GM18951 (cell line): Measurements from ENCODE around the gene IGSF3.
"Not testable (repeated sequence)": the region's sequence is repeated elsewhere in the genome, so short reads cannot be mapped to it uniquely, and the experiment has no call there.

Source experiments
- POLR2A ChIP-seq: IDR thresholded peaks from 4 replicates; pipeline ENCODE4 v1.6.1; 2011; ENCODE audit warnings: mild to moderate bottlenecking; ENCODE audit not compliant: insufficient read length, insufficient read depth; ENCODE audit errors: extremely low read depth
- in situ Hi-C: fragments of 300-500 bp; cut with MboI; formaldehyde crosslinking; loops from one replicate; pipeline ENCODE4 v1.12.0; 2022; ENCODE audit warnings: low sequenced_read_pairs, mixed read lengths, inconsistent platforms; ENCODE audit not compliant: unreplicated experiment

IGSF3 gene

GRCh38 chr1:116664366-116664977, 3.1 kb downstream of the IGSF3 start:
- in situ Hi-C loops = no loop called here
- TF ChIP-seq POLR2A = no peak

GRCh38 chr1:116663821-116664220, 3.7 kb downstream of the IGSF3 start:
- in situ Hi-C loops = no loop called here
- no peak for TF ChIP-seq POLR2A

- no peak for TF ChIP-seq POLR2A
- in situ Hi-C loops = no loop called here
These were observed 5.9 kb downstream of the IGSF3 start for GRCh38 chr1:116661633-116662032.

- in situ Hi-C loops = not testable (repeated sequence)
These were observed 8.9 kb downstream of the IGSF3 start for GRCh38 chr1:116658645-116659044.

GRCh38 chr1:116657836-116658235, 9.7 kb downstream of the IGSF3 start:
- in situ Hi-C loops = not testable (repeated sequence)

GRCh38 chr1:116654351-116654750, 13.2 kb downstream of the IGSF3 start:
- in situ Hi-C loops = no loop called here

GRCh38 chr1:116652598-116652997, 14.9 kb downstream of the IGSF3 start:
- in situ Hi-C loops = not testable (repeated sequence)

More at GRCh38 chr1:116654351-116654750, 13.2 kb downstream of the IGSF3 start:
- no peak for TF ChIP-seq POLR2A

- in situ Hi-C loops = not testable (repeated sequence)
These were observed 16.8 kb downstream of the IGSF3 start for GRCh38 chr1:116650781-116651180.

GRCh38 chr1:116649041-116649440, 18.5 kb downstream of the IGSF3 start:
- in situ Hi-C loops = not testable (repeated sequence)

- in situ Hi-C loops = not testable (repeated sequence)
These were observed 19.2 kb downstream of the IGSF3 start for GRCh38 chr1:116648325-116648724.

GRCh38 chr1:116647186-116647585, 20.3 kb downstream of the IGSF3 start:
- in situ Hi-C loops = not testable (repeated sequence)

GRCh38 chr1:116646673-116647170, 20.8 kb downstream of the IGSF3 start:
- in situ Hi-C loops = not testable (repeated sequence)

GRCh38 chr1:116645802-116646672, 21.5 kb downstream of the IGSF3 start:
- in situ Hi-C loops = not testable (repeated sequence)

- in situ Hi-C loops = not testable (repeated sequence)
These were observed 22.5 kb downstream of the IGSF3 start for GRCh38 chr1:116644993-116645392.

GRCh38 chr1:116644096-116644495, 23.4 kb downstream of the IGSF3 start:
- in situ Hi-C loops = not testable (repeated sequence)

- in situ Hi-C loops = not testable (repeated sequence)
These were observed 24.2 kb downstream of the IGSF3 start for GRCh38 chr1:116643281-116643751.

GRCh38 chr1:116642311-116643280, 24.9 kb downstream of the IGSF3 start:
- in situ Hi-C loops = not testable (repeated sequence)

GRCh38 chr1:116637583-116637982, 29.9 kb downstream of the IGSF3 start:
- in situ Hi-C loops = not testable (repeated sequence)

GRCh38 chr1:116636584-116636983, 30.9 kb downstream of the IGSF3 start:
- in situ Hi-C loops = not testable (repeated sequence)
